Type B pancreatic cell (in vitro differentiated cells): ENCODE data around the gene MYO3B. TPM values are rescaled to one million over a fixed set of nuclear protein-coding genes. Genes with fewer than 3 reads are reported as not detected.

Source experiments
- DNase-seq: peaks from one replicate; pipeline ENCODE4 v3.0.0; 2021; ENCODE audit warnings: mixed read lengths; ENCODE audit not compliant: unreplicated experiment; ENCODE audit errors: extremely low spot score
- H3K27ac Mint-ChIP-seq: 2 replicates; pipeline ENCODE4 v1.8.0; 2021; ENCODE audit warnings: mild to moderate bottlenecking, mixed read lengths
- H3K27me3 Mint-ChIP-seq: 2 replicates; pipeline ENCODE4 v1.8.0; 2021; ENCODE audit warnings: mixed read lengths
- H3K36me3 Mint-ChIP-seq: 2 replicates; pipeline ENCODE4 v1.8.0; 2021; ENCODE audit warnings: mixed read lengths
- H3K4me1 Mint-ChIP-seq: one replicate; pipeline ENCODE4 v1.8.0; 2021; ENCODE audit warnings: mixed read lengths; ENCODE audit not compliant: unreplicated experiment
- H3K4me3 Mint-ChIP-seq: 2 replicates; pipeline ENCODE4 v1.8.0; 2021; ENCODE audit warnings: mild to moderate bottlenecking, mixed read lengths
- H3K9me3 Mint-ChIP-seq: 2 replicates; pipeline ENCODE4 v1.8.0; 2021; ENCODE audit warnings: mixed read lengths
- CTCF ChIP-seq: fragments of 200-600 bp; sonication (generic); conservative IDR thresholded peaks from 2 replicates; pipeline ENCODE4 v1.5.0; 2021; ENCODE audit warnings: antibody characterized with exemption, mild to moderate bottlenecking
- total RNA-seq: library from RNA; stranded (reverse); gene quantifications from 2 replicates; pipeline ENCODE4 v1.2.1, GENCODE V29; 2021; ENCODE audit warnings: low replicate concordance

The MYO3B gene
- total RNA-seq, 1 donor from 2014 or later: 0.46 TPM

DNA sequence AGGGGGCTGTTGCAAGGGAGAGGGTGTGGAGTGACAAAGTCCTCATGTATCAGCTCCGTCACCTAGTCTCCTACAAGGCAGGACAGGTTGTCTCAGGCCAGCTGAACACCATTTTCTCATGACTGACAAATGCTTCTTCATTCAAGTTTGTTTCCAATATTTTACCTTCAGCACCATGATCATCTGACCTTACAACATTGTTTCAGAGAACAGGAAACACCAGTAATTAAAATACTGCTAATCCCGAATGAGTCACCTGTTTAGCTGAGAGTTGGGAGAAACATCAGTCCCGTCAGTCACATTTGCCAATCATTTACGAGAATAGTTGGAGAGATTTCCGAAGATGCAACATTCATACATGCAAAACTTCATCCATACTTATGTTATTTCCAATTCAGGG lies 511.5 kb downstream of the MYO3B start:
- no peak for DNase-seq
- H3K27ac Mint-ChIP-seq: no peak overlapping the region
- no peaks in the 10 kb centered on the region for H3K9me3 Mint-ChIP-seq
- no peaks in the 10 kb centered on the region for H3K36me3 Mint-ChIP-seq
- peaks cover 13% of the 10 kb centered on the region for H3K27me3 Mint-ChIP-seq
- H3K4me3 Mint-ChIP-seq: no peak overlapping the region
- H3K4me1 Mint-ChIP-seq: no peaks in the 10 kb centered on the region
- TF ChIP-seq CTCF: no peak

DNA sequence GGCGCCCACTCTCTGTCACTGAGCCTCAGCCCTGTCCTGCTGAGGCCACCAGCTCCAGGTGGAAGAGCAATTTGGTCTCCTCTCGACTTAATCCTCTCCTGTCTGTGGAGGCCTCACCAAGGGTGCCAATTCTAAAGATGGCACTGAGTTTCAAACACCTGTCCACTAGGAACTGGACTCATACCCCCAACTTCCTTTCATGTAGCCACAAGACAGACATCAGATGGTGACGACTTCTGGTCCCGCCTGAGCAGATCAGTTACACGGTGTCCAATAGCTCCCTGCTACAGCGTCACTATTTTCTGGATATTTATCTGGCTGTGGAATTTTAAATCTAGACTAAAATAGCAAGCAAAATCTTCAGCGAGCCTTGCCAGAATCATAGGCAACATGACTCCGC lies 512.7 kb downstream of the MYO3B start:
- H3K27me3 Mint-ChIP-seq: peaks cover 13% of the 10 kb centered on the region

GRCh38 chr2:170694316-170694715 lies 516.4 kb downstream of the MYO3B start:
- Mint-ChIP-seq H3K9me3 (no peaks in the 10 kb centered on the region), H3K4me1 (peaks cover 11% of the 10 kb centered on the region), H3K27ac (no peak overlapping the region), H3K36me3 (no peaks in the 10 kb centered on the region), H3K27me3 (peaks cover 25% of the 10 kb centered on the region), H3K4me3 (no peak overlapping the region)
- TF ChIP-seq CTCF: no peak
- no peak for DNase-seq

More for the DNA sequence above, 512.7 kb downstream of the MYO3B start:
- no peak for TF ChIP-seq CTCF
- Mint-ChIP-seq H3K9me3 (no peaks in the 10 kb centered on the region), H3K4me1 (peaks cover 5% of the 10 kb centered on the region), H3K4me3 (no peak overlapping the region), H3K36me3 (no peaks in the 10 kb centered on the region), H3K27ac (no peak overlapping the region)
- DNase-seq: no peak

DNA sequence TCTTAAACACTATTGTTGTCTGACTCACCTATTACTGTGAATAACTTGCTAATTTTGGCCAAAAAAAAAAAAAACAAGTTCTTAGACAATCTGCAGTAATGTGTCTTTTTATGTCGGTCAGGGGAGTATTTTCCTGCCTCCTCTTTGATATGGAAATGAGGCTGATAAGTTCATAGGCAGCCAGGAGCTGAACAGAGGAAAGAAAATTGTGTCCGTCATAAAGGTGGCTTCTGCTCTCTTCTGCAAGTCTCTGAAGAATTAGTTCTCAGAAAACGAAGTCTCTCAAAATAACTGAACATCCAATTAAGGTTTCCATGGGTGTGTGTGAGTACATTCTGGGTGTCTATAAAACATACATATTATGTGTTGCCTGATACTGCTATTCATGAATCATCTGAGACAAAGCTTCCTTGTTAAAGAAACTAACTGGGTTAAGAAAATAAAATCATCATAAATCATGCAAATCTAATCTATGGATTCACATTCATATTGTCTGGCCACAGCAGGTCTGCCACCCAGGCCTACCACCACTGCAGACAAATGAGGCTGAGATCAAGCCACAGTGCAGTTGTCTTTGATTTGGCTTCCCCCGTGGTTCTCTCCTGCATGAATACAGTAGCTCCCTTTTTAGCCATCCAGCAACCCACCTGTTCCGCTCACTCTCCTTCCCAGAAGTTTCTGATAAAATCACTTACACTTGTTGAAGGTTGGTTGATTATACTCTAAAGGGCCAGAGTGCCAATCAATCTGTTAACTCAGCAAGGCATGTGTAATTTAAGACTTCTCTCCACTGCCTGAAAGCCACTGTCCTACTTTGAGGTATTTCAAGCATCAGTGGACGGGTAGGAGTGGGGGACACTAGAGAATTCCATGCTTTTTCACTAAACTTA lies 517.8 kb downstream of the MYO3B start:
- DNase-seq: no peak
- Mint-ChIP-seq H3K4me1 (peaks cover 11% of the 10 kb centered on the region), H3K9me3 (no peaks in the 10 kb centered on the region), H3K4me3 (no peak overlapping the region), H3K36me3 (no peaks in the 10 kb centered on the region), H3K27ac (no peak overlapping the region), H3K27me3 (peaks cover 25% of the 10 kb centered on the region)
- no peak for TF ChIP-seq CTCF

DNA sequence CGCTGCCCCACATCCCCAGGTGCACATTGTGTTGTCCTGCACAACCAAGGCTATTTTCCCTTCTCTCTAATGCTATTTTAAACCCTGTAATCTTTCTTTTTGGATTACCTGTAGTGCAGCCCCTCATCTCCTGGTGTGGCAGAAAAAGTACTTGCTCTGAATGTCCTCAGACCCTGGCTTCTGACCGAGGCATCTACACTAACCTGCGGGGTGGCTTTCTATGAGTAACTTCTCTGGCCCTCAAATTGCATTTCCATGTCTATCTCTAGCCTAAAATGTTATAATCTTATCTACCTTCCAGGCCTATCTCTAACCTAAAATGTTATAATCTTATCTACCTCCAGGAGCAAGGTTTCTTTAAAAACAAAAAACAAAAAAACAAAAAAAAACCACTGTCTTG lies 519.0 kb downstream of the MYO3B start:
- no peak overlapping the region for H3K4me3 Mint-ChIP-seq

More for the DNA sequence above, 519.0 kb downstream of the MYO3B start:
- Mint-ChIP-seq H3K36me3 (no peaks in the 10 kb centered on the region), H3K9me3 (no peaks in the 10 kb centered on the region), H3K27ac (peak overlapping the region; percentile 11), H3K27me3 (peaks cover 27% of the 10 kb centered on the region), H3K4me1 (peaks cover 11% of the 10 kb centered on the region)
- TF ChIP-seq CTCF: no peak
- DNase-seq: no peak
